SU-DHL-6 (cell line): ENCODE results near the gene ACTL6B.
"Not testable (repeated sequence)": the region's sequence is repeated elsewhere in the genome, so short reads cannot be mapped to it uniquely, and the experiment has no call there.

Experiments used
- H2AFZ ChIP-seq: fragments of 200-600 bp; sonication (generic); 2 replicates; pipeline ENCODE4 v1.6.1; 2014; ENCODE audit warnings: low read depth, mild to moderate bottlenecking, moderate library complexity, mixed read lengths, antibody characterized with exemption, low read length; ENCODE audit not compliant: severe bottlenecking
- H3F3A ChIP-seq: fragments of 200-600 bp; shearing (Covaris generic); 2 replicates; pipeline ENCODE4 v1.6.0; 2016; ENCODE audit warnings: antibody characterized with exemption, mild to moderate bottlenecking; ENCODE audit not compliant: insufficient read depth
- H3K27ac ChIP-seq: fragments of 200-600 bp; sonication (generic); 2 replicates; pipeline ENCODE4 v1.5.1; 2016; ENCODE audit warnings: low read depth, mild to moderate bottlenecking, low read length, moderate library complexity, mixed read lengths
- H3K27me3 ChIP-seq: fragments of 200-600 bp; sonication (generic), shearing (Covaris generic); 2 replicates; pipeline ENCODE4 v1.6.0; 2014; ENCODE audit warnings: mild to moderate bottlenecking, low read length
- H3K36me3 ChIP-seq: fragments of 200-600 bp; sonication (generic); 2 replicates; pipeline ENCODE4 v1.6.1; 2014; ENCODE audit warnings: mild to moderate bottlenecking, low read length, mixed read lengths
- H3K4me2 ChIP-seq: fragments of 300-600, 200-600 bp; shearing (Covaris generic), sonication (generic); 2 replicates; pipeline ENCODE4 v1.6.0; 2014; ENCODE audit warnings: low read length, low read depth, mild to moderate bottlenecking; ENCODE audit not compliant: poor library complexity, severe bottlenecking
- H3K4me3 ChIP-seq: fragments of 200-600 bp; sonication (generic); 2 replicates; pipeline ENCODE4 v1.5.1; 2014; ENCODE audit warnings: antibody characterized with exemption, low read length, mild to moderate bottlenecking, mixed read lengths; ENCODE audit not compliant: insufficient read depth, poor library complexity, severe bottlenecking
- H3K79me2 ChIP-seq: fragments of 200-600 bp; sonication (generic); 2 replicates; pipeline ENCODE4 v1.6.1; 2014; ENCODE audit warnings: mild to moderate bottlenecking, low read length, moderate library complexity; ENCODE audit not compliant: insufficient read depth
- H3K9ac ChIP-seq: fragments of 200-600 bp; sonication (generic); 2 replicates; pipeline ENCODE4 v1.7.0; 2014; ENCODE audit warnings: mild to moderate bottlenecking, low read length
- H3K9me2 ChIP-seq: fragments of 200-600 bp; sonication (generic); replicated peaks from 2 replicates; pipeline ENCODE4 v1.6.1; 2014; ENCODE audit warnings: low read length; ENCODE audit not compliant: insufficient read depth
- H3K9me3 ChIP-seq: fragments of 200-600 bp; sonication (generic); 2 replicates; pipeline ENCODE4 v1.6.1; 2014; ENCODE audit warnings: low read length, mixed read lengths; ENCODE audit not compliant: insufficient read depth
- H4K20me1 ChIP-seq: fragments of 200-600 bp; sonication (generic); 2 replicates; pipeline ENCODE4 v1.6.1; 2014; ENCODE audit warnings: low read depth, mild to moderate bottlenecking, antibody characterized with exemption, low read length, moderate library complexity, mixed read lengths
- EZH2phosphoT487 ChIP-seq: fragments of 200-600 bp; sonication (generic), shearing (Covaris generic); conservative IDR thresholded peaks from 2 replicates; pipeline ENCODE4 v1.6.1; 2018; ENCODE audit warnings: mild to moderate bottlenecking, antibody characterized with exemption, low read length, moderate library complexity, mixed read lengths
- TF ChIP-seq, protein P1 (sequence below): fragments of 200-600 bp; sonication (generic); IDR thresholded peaks from one replicate; pipeline ENCODE4 v1.5.1; 2017; ENCODE audit warnings: antibody characterized with exemption, mild to moderate bottlenecking, low read length, moderate library complexity; ENCODE audit not compliant: insufficient read depth, poor library complexity, severe bottlenecking

Gene ACTL6B

DNA sequence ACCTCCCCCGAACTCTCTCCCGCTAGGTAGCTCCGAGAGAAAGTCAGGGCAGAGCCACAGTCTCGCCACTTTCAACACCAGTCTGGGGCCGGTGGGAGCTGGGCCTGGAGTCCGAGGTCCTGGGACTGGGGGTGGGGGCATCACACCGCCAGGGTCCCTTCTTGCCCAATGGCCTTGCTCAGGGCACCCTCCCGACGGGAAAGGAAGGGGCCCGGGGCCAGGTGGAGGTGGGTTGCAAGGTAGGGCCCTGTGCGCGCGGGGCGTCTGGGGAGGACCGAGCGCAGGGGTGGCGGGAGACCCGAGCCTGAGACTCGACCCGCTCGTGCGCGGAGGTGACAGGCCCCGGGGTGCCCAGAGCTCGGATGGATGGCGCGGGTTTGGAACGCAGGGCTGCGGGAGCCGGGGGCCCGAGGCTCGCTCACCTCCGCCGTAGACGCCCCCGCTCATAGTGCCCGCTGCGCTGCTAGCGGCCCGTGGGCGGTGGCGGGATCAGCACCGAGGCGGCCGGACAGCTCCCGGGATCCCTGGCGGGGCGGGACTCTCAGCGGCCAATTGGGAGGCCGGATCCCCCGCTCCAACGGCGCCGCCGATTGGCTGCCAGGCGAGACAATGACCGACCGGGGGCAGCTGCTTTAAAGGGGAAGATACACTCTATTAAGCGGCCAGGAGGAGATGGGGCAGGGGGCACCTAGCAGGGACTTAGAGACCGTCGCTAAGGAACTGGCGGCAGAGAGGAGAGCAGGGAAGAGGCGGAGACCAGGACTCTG, at the start of gene ACTL6B:
Gene ACTL6B, minus strand, starts transcription at position 541 of the 767 bp plus-strand sequence. Its CDS starts 94 bp downstream, at position 447.
- H3K9me3 ChIP-seq = no peaks in the 10 kb centered on the region
- no peaks in the 10 kb centered on the region for H3K9me2 ChIP-seq
- no peaks in the 10 kb centered on the region for H3K36me3 ChIP-seq
- no peak within 1 kb of the TSS for H3K4me3 ChIP-seq
- no peak within 1 kb of the TSS for H3K4me2 ChIP-seq
- no peak within 1 kb of the TSS for H3K9ac ChIP-seq
- no peak within 1 kb of the TSS for H3K27ac ChIP-seq
- no peaks in the 10 kb centered on the region for H3F3A ChIP-seq
- TF ChIP-seq, protein P1, sequence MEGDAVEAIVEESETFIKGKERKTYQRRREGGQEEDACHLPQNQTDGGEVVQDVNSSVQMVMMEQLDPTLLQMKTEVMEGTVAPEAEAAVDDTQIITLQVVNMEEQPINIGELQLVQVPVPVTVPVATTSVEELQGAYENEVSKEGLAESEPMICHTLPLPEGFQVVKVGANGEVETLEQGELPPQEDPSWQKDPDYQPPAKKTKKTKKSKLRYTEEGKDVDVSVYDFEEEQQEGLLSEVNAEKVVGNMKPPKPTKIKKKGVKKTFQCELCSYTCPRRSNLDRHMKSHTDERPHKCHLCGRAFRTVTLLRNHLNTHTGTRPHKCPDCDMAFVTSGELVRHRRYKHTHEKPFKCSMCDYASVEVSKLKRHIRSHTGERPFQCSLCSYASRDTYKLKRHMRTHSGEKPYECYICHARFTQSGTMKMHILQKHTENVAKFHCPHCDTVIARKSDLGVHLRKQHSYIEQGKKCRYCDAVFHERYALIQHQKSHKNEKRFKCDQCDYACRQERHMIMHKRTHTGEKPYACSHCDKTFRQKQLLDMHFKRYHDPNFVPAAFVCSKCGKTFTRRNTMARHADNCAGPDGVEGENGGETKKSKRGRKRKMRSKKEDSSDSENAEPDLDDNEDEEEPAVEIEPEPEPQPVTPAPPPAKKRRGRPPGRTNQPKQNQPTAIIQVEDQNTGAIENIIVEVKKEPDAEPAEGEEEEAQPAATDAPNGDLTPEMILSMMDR = no peak
- no peak for TF ChIP-seq EZH2phosphoT487
- peaks cover 3% of the 10 kb centered on the region; the same call in 1 of the 2 replicates for H3K27me3 ChIP-seq
- no peaks in the 10 kb centered on the region for H4K20me1 ChIP-seq
- H2AFZ ChIP-seq = no peak within 1 kb of the TSS
- no peaks in the 10 kb centered on the region for H3K79me2 ChIP-seq

DNA sequence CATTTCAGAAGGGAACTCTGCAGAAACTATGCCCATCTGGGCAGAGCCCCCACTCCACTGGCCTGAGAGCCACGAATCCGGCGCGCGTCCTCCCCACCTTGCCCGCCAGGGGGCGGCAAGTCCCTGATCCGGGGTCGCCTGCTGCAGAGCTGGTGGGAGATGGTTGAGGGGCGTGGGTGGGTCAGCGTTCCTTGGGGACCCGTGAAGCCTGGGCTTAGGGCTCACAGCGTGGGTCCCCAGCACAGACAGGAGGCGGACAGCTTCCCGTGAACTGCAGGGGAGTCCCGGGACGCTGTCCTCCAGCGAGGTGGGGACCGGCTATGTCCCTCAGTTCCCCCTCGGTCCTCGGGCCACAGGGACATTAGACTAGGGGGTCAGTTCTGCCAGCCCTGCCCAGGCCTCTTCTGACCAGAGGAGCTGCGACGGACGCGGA, 49.1 kb upstream of the ACTL6B start:
- Histone ChIP-seq H2AFZ (peak overlapping the region; percentile 35), H3K9me3 (no peaks in the 10 kb centered on the region), H4K20me1 (no peaks in the 10 kb centered on the region), H3K9ac (peak overlapping the region; percentile 98), H3K27me3 (no peaks in the 10 kb centered on the region), H3F3A (0 out of 2 replicates have a peak, but pooled peaks cover 3% of the 10 kb centered on the region), H3K79me2 (peaks cover 19% of the 10 kb centered on the region), H3K27ac (peak overlapping the region; percentile 59), H3K4me2 (peak overlapping the region; percentile 57), H3K9me2 (no peaks in the 10 kb centered on the region), H3K4me3 (peak overlapping the region; percentile 99), H3K36me3 (no peaks in the 10 kb centered on the region)
- TF ChIP-seq, protein P1 = peak; percentile 90
- TF ChIP-seq EZH2phosphoT487 = no peak

GRCh38 chr7:100701089-100701488, 44.8 kb upstream of the ACTL6B start:
- H3K27ac ChIP-seq, H3K36me3 ChIP-seq, H3K9me2 ChIP-seq, H2AFZ ChIP-seq, H4K20me1 ChIP-seq, H3F3A ChIP-seq, H3K79me2 ChIP-seq, H3K4me3 ChIP-seq, H3K9me3 ChIP-seq, H3K27me3 ChIP-seq, H3K9ac ChIP-seq, H3K4me2 ChIP-seq: not testable (repeated sequence)

- Histone ChIP-seq H3K27me3 (no peaks in the 10 kb centered on the region), H3K4me3 (no peak overlapping the region), H4K20me1 (no peaks in the 10 kb centered on the region), H3K9ac (no peak overlapping the region), H3K79me2 (no peaks in the 10 kb centered on the region), H3K9me3 (no peaks in the 10 kb centered on the region), H3K36me3 (no peaks in the 10 kb centered on the region), H3K4me2 (no peak overlapping the region), H2AFZ (no peak overlapping the region), H3K9me2 (no peaks in the 10 kb centered on the region), H3K27ac (no peak overlapping the region), H3F3A (peaks cover 16% of the 10 kb centered on the region)
- TF ChIP-seq EZH2phosphoT487 = no peak
- TF ChIP-seq, protein P1 = no peak
Observed at GRCh38 chr7:100699018-100699417, 42.8 kb upstream of the ACTL6B start.
